Neural cell (in vitro differentiated cells): Measurements from ENCODE around the gene CDKN2AIP. TPM values are rescaled to one million over a fixed set of nuclear protein-coding genes. Genes with fewer than 3 reads are reported as not detected.

Experiments
- H2AFZ ChIP-seq: fragments of 200-600, 300-800 bp; sonication (generic), shearing (Covaris generic); 2 replicates; pipeline ENCODE4 v1.6.0; 2014; ENCODE audit warnings: low read depth, mild to moderate bottlenecking, antibody characterized with exemption, low read length, moderate library complexity
- H3F3A ChIP-seq: fragments of 200-600 bp; shearing (Covaris generic); 2 replicates; pipeline ENCODE4 v1.6.1; 2016; ENCODE audit warnings: mild to moderate bottlenecking, moderate library complexity, mixed read lengths, antibody characterized with exemption, low read length; ENCODE audit not compliant: insufficient read depth, poor library complexity, severe bottlenecking
- H3K27ac ChIP-seq: fragments of 200-600, 300-800 bp; sonication (generic), shearing (Covaris generic); 2 replicates; pipeline ENCODE4 v1.5.1; 2014; ENCODE audit warnings: mild to moderate bottlenecking, low read length, moderate library complexity
- H3K27me3 ChIP-seq: fragments of 300-800, 200-600 bp; sonication (generic), shearing (Covaris generic); 2 replicates; pipeline ENCODE4 v1.6.0; 2014; ENCODE audit warnings: mild to moderate bottlenecking, low read depth, low read length, moderate library complexity; ENCODE audit not compliant: insufficient read depth
- H3K36me3 ChIP-seq: fragments of 300-800, 200-600 bp; sonication (generic), shearing (Covaris generic); 2 replicates; pipeline ENCODE4 v1.5.1; 2014; ENCODE audit warnings: mild to moderate bottlenecking, antibody characterized with exemption, low read length, moderate library complexity; ENCODE audit not compliant: insufficient read depth
- H3K4me2 ChIP-seq: fragments of 300-800, 200-600 bp; sonication (generic), shearing (Covaris generic); 2 replicates; pipeline ENCODE4 v1.6.0; 2014; ENCODE audit warnings: mild to moderate bottlenecking, low read length
- H3K4me3 ChIP-seq: fragments of 300-800, 200-600 bp; sonication (generic), shearing (Covaris generic); 2 replicates; pipeline ENCODE4 v1.5.1; 2014; ENCODE audit warnings: mild to moderate bottlenecking, low read length, moderate library complexity
- H3K79me2 ChIP-seq: fragments of 200-600 bp; shearing (Covaris generic); replicated peaks from 2 replicates; pipeline ENCODE4 v1.6.0; 2014; ENCODE audit warnings: mild to moderate bottlenecking, low read length, moderate library complexity; ENCODE audit not compliant: insufficient read depth
- H3K9ac ChIP-seq: fragments of 300-800, 200-600 bp; sonication (generic), shearing (Covaris generic); 2 replicates; pipeline ENCODE4 v1.6.1; 2016; ENCODE audit warnings: mild to moderate bottlenecking, low read length, mixed read lengths
- H3K9me2 ChIP-seq: fragments of 200-600 bp; shearing (Covaris generic); 2 replicates; pipeline ENCODE4 v1.6.1; 2016; ENCODE audit warnings: mild to moderate bottlenecking, low read length, mixed read lengths; ENCODE audit not compliant: insufficient read depth
- H3K9me3 ChIP-seq: fragments of 200-600, 300-800 bp; sonication (generic), shearing (Covaris generic); 2 replicates; pipeline ENCODE4 v1.6.1; 2016; ENCODE audit warnings: mild to moderate bottlenecking, mixed run types, low read length, moderate library complexity, mixed read lengths
- H4K20me1 ChIP-seq: fragments of 200-600 bp; shearing (Covaris generic); 2 replicates; pipeline ENCODE4 v1.6.1; 2016; ENCODE audit warnings: mild to moderate bottlenecking, mixed run types; ENCODE audit not compliant: insufficient read depth
- CTCF ChIP-seq: fragments of 450-650 bp; IDR thresholded peaks from 2 replicates; pipeline ENCODE4 v1.5.1; 2014; ENCODE audit warnings: antibody characterized with exemption, mild to moderate bottlenecking, moderate library complexity; ENCODE audit not compliant: poor library complexity, severe bottlenecking
- EP300 ChIP-seq: fragments of 450-650 bp; conservative IDR thresholded peaks from 2 replicates; pipeline ENCODE4 v1.6.1; 2014; ENCODE audit warnings: antibody characterized with exemption, mild to moderate bottlenecking, moderate library complexity; ENCODE audit not compliant: poor library complexity, severe bottlenecking
- EZH2 ChIP-seq: fragments of 200-600, 300-800 bp; shearing (Covaris generic), sonication (generic); IDR thresholded peaks from 2 replicates; pipeline ENCODE4 v1.6.1; 2014; ENCODE audit warnings: antibody characterized with exemption, low read length, borderline replicate concordance, mild to moderate bottlenecking; ENCODE audit not compliant: insufficient read depth, poor library complexity, severe bottlenecking
- MXI1 ChIP-seq: fragments of 450-650 bp; conservative IDR thresholded peaks from 2 replicates; pipeline ENCODE4 v1.6.1; 2014; ENCODE audit warnings: antibody characterized with exemption, mild to moderate bottlenecking; ENCODE audit not compliant: poor library complexity, severe bottlenecking
- POLR2AphosphoS5 ChIP-seq: IDR thresholded peaks from 2 replicates; pipeline ENCODE4 v1.6.1; 2012
- RAD21 ChIP-seq: fragments of 450-650 bp; conservative IDR thresholded peaks from 2 replicates; pipeline ENCODE4 v1.6.1; 2014; ENCODE audit warnings: antibody characterized with exemption, mild to moderate bottlenecking, moderate library complexity
- REST ChIP-seq: IDR thresholded peaks from 2 replicates; pipeline ENCODE4 v1.6.1; 2012; ENCODE audit warnings: borderline replicate concordance
- SMC3 ChIP-seq: fragments of 450-650 bp; conservative IDR thresholded peaks from 2 replicates; pipeline ENCODE4 v1.6.1; 2014; ENCODE audit warnings: antibody characterized with exemption, mild to moderate bottlenecking, moderate library complexity; ENCODE audit not compliant: poor library complexity
- TAF1 ChIP-seq: IDR thresholded peaks from 2 replicates; pipeline ENCODE4 v1.6.1; 2012; ENCODE audit warnings: low read depth
- polyA plus RNA-seq: library from polyadenylated mRNA; depleted of rRNA; stranded (reverse); fragments of >200 nt; gene quantifications from 2 replicates; pipeline ENCODE4 v1.2.3, GENCODE V29; 2014

The CDKN2AIP gene
- polyA plus RNA-seq, 1 donor from 2014 or later = 58.9 TPM

- Histone ChIP-seq H3K9me3 (no peaks in the 10 kb centered on the region), H3K79me2 (peaks cover 9% of the 10 kb centered on the region), H3K27ac (no peak overlapping the region), H3K4me3 (no peak overlapping the region), H2AFZ (no peak overlapping the region), H3K9me2 (no peaks in the 10 kb centered on the region), H3K9ac (no peak overlapping the region), H3K36me3 (no peaks in the 10 kb centered on the region), H3F3A (no peaks in the 10 kb centered on the region), H3K4me2 (no peak overlapping the region), H3K27me3 (no peaks in the 10 kb centered on the region), H4K20me1 (no peaks in the 10 kb centered on the region)
- no peak for TF ChIP-seq TAF1
- TF ChIP-seq EZH2 = no peak
- no peak for TF ChIP-seq REST
- TF ChIP-seq MXI1 = no peak
- no peak for TF ChIP-seq POLR2AphosphoS5
- no peak for TF ChIP-seq RAD21
- no peak for TF ChIP-seq CTCF
- TF ChIP-seq SMC3 = no peak
- TF ChIP-seq EP300 = no peak
These were observed 33.1 kb upstream of the CDKN2AIP start for GRCh38 chr4:183411291-183411861.

GRCh38 chr4:183412821-183413220 is 31.6 kb upstream of the CDKN2AIP start:
- H3K4me3 ChIP-seq = no peak overlapping the region
- H3F3A ChIP-seq = no peaks in the 10 kb centered on the region
- no peak overlapping the region for H3K27ac ChIP-seq
- no peaks in the 10 kb centered on the region for H3K36me3 ChIP-seq
- no peak overlapping the region for H3K9ac ChIP-seq
- H2AFZ ChIP-seq = no peak overlapping the region
- no peaks in the 10 kb centered on the region for H4K20me1 ChIP-seq
- TF ChIP-seq MXI1 (no peak), POLR2AphosphoS5 (no peak), TAF1 (no peak), SMC3 (no peak), RAD21 (no peak), REST (no peak), EZH2 (no peak), CTCF (no peak), EP300 (no peak)
- H3K4me2 ChIP-seq = no peak overlapping the region
- H3K79me2 ChIP-seq = peaks cover 4% of the 10 kb centered on the region
- H3K27me3 ChIP-seq = no peaks in the 10 kb centered on the region
- no peaks in the 10 kb centered on the region for H3K9me3 ChIP-seq
- no peaks in the 10 kb centered on the region for H3K9me2 ChIP-seq
